HEK293 (cell line): ENCODE measurements around the gene TET3.

Source experiments
- CTCF ChIA-PET: fragments of 350-600 bp; formaldehyde crosslinking; extraction: SDS; loops from one replicate; lab custom pipeline; 2021; ENCODE audit warnings: antibody characterized with exemption; lab: Yijun Ruan, JAX
- POLR2A ChIA-PET: fragments of 300-600 bp; formaldehyde crosslinking; extraction: SDS; loops from one replicate; lab custom pipeline; 2020; ENCODE audit warnings: antibody characterized with exemption, inconsistent platforms; lab: Yijun Ruan, JAX
- H3K27ac ChIP-seq: fragments of 200-500 bp; sonication (Bioruptor generic); 2 replicates; pipeline ENCODE4 v1.5.1; 2014; ENCODE audit warnings: low read depth, low read length, control low read depth, inconsistent platforms; ENCODE audit errors: extremely low read depth
- H3K36me3 ChIP-seq, 2 experiments: fragments of 200-500 bp in 1 of 2; sonication (Bioruptor generic) in 1 of 2; 1 replicate in 1 of 2; 2 replicates in 1 of 2; pipeline ENCODE4 v1.5.1; 2014 to 2017; ENCODE audit warnings: inconsistent platforms in 2 of 2, low read length in 2 of 2; ENCODE audit not compliant: control insufficient read depth in 2 of 2, insufficient read depth in 1 of 2
- H3K4me1 ChIP-seq: fragments of 200-500 bp; sonication (Bioruptor generic); 2 replicates; pipeline ENCODE4 v1.5.1; 2014; ENCODE audit warnings: mild to moderate bottlenecking, low read length, inconsistent platforms; ENCODE audit not compliant: control insufficient read depth, insufficient read depth
- H3K4me3 ChIP-seq: 2 replicates; pipeline ENCODE4 v1.5.1; 2011; ENCODE audit warnings: low read depth, mild to moderate bottlenecking, control low read depth, low read length, moderate library complexity
- H3K9me3 ChIP-seq: fragments of 200-500 bp; sonication (Bioruptor generic); 2 replicates; pipeline ENCODE4 v1.5.1; 2014; ENCODE audit warnings: low read depth, low read length, inconsistent platforms; ENCODE audit not compliant: control insufficient read depth, insufficient read depth
- GLI2 ChIP-seq: fragments of 450-650 bp; formaldehyde crosslinking; IDR thresholded peaks from 2 replicates; pipeline ENCODE4; 2017; ENCODE audit warnings: missing biosample characterization, missing genetic modification characterization, low read depth, borderline replicate concordance
- SCRT2 ChIP-seq: fragments of 450-650 bp; formaldehyde crosslinking; IDR thresholded peaks from 2 replicates; pipeline ENCODE4 v1.5.1; 2016; ENCODE audit warnings: missing biosample characterization, missing genetic modification characterization
- ZBTB10 ChIP-seq: fragments of 450-650 bp; formaldehyde crosslinking; IDR thresholded peaks from 2 replicates; pipeline ENCODE4 v1.5.1; 2016; ENCODE audit warnings: missing biosample characterization, missing genetic modification characterization
- ZBTB17 ChIP-seq: fragments of 450-650 bp; formaldehyde crosslinking; IDR thresholded peaks from 2 replicates; pipeline ENCODE4 v1.5.1; 2016; ENCODE audit warnings: missing biosample characterization, missing genetic modification characterization
- ZFP69B ChIP-seq: fragments of 450-650 bp; formaldehyde crosslinking; IDR thresholded peaks from 2 replicates; pipeline ENCODE4 v1.5.1; 2016; ENCODE audit warnings: missing biosample characterization, missing genetic modification characterization
- ZNF146 ChIP-seq: fragments of 450-650 bp; formaldehyde crosslinking; IDR thresholded peaks from 2 replicates; pipeline ENCODE4 v1.5.1; 2016; ENCODE audit warnings: missing biosample characterization, missing genetic modification characterization
- ZNF26 ChIP-seq: fragments of 450-650 bp; formaldehyde crosslinking; IDR thresholded peaks from 2 replicates; pipeline ENCODE4 v1.5.1; 2016; ENCODE audit warnings: missing biosample characterization, missing genetic modification characterization
- ZNF280C ChIP-seq: fragments of 450-650 bp; formaldehyde crosslinking; IDR thresholded peaks from 2 replicates; pipeline ENCODE4 v1.5.1; 2016; ENCODE audit warnings: missing biosample characterization, missing genetic modification characterization
- ZNF302 ChIP-seq: fragments of 450-650 bp; formaldehyde crosslinking; IDR thresholded peaks from 2 replicates; pipeline ENCODE4 v1.5.1; 2016; ENCODE audit warnings: missing biosample characterization, missing genetic modification characterization, low read depth
- ZNF37A ChIP-seq: fragments of 450-650 bp; IDR thresholded peaks from 2 replicates; pipeline ENCODE4 v1.5.1; 2018; ENCODE audit warnings: missing biosample characterization, missing genetic modification characterization
- ZNF514 ChIP-seq: fragments of 450-650 bp; formaldehyde crosslinking; IDR thresholded peaks from 2 replicates; pipeline ENCODE4 v1.5.1; 2016; ENCODE audit warnings: missing biosample characterization, missing genetic modification characterization
- ZNF600 ChIP-seq: fragments of 450-650 bp; formaldehyde crosslinking; IDR thresholded peaks from 2 replicates; pipeline ENCODE4 v1.5.1; 2016; ENCODE audit warnings: missing biosample characterization, missing genetic modification characterization
- ZNF639 ChIP-seq: fragments of 450-650 bp; formaldehyde crosslinking; IDR thresholded peaks from 2 replicates; pipeline ENCODE4 v1.5.1; 2016; ENCODE audit warnings: missing biosample characterization, missing genetic modification characterization
- ZNF792 ChIP-seq: fragments of 450-650 bp; formaldehyde crosslinking; IDR thresholded peaks from 2 replicates; pipeline ENCODE4 v1.5.1; 2016; ENCODE audit warnings: missing biosample characterization, missing genetic modification characterization

TET3 gene

GRCh38 chr2:73946666-73947065, 38.0 kb upstream of the TET3 start:
- Histone ChIP-seq H3K9me3 (no peaks in the 10 kb centered on the region), H3K4me3 (no peak overlapping the region), H3K36me3 (peaks cover 25 to 93% of the 10 kb centered on the region in 2 experiments), H3K27ac (no peak overlapping the region), H3K4me1 (no peaks in the 10 kb centered on the region)
- CTCF ChIA-PET = interaction anchor here (0.7 kb wide), 1 partner anchor 25 kb away, joined by 6 read pairs; no protein-coding TSS in a partner anchor
- TF ChIP-seq ZNF302 (tag by site-specific recombination) (no peak), ZBTB17 (tag by site-specific recombination) (no peak), ZBTB10 (tag by site-specific recombination) (no peak), ZNF26 (tag by site-specific recombination) (no peak), ZNF146 (tag by site-specific recombination) (no peak), ZFP69B (tag by site-specific recombination) (no peak), GLI2 (tag by site-specific recombination) (no peak), SCRT2 (tag by site-specific recombination) (no peak), ZNF792 (tag by site-specific recombination) (no peak), ZNF37A (tag by site-specific recombination) (no peak), ZNF280C (tag by site-specific recombination) (no peak)
- POLR2A ChIA-PET = no interaction called here

GRCh38 chr2:73947412-73948018, 37.2 kb upstream of the TET3 start:
- H3K4me3 ChIP-seq = no peak overlapping the region
- H3K4me1 ChIP-seq = no peaks in the 10 kb centered on the region
- no peaks in the 10 kb centered on the region for H3K9me3 ChIP-seq
- H3K27ac ChIP-seq = no peak overlapping the region
- H3K36me3 ChIP-seq = peaks cover 33 to 99% of the 10 kb centered on the region in 2 experiments
- no peak for TF ChIP-seq ZNF514 (tag by site-specific recombination)
- peak; percentile 55; the same call in 1 of the 2 replicates for TF ChIP-seq ZNF600 (tag by site-specific recombination)
- no peak for TF ChIP-seq ZBTB17 (tag by site-specific recombination)
- no peak for TF ChIP-seq ZNF639 (tag by site-specific recombination)
- TF ChIP-seq, all 188 proteins: peak for 1
- CTCF ChIA-PET = interaction anchor here (0.7 kb wide), 1 partner anchor 24 kb away, joined by 6 read pairs; no protein-coding TSS in a partner anchor
- POLR2A ChIA-PET = no interaction called here
